ENCODE results near the gene CAP1.

DNA sequence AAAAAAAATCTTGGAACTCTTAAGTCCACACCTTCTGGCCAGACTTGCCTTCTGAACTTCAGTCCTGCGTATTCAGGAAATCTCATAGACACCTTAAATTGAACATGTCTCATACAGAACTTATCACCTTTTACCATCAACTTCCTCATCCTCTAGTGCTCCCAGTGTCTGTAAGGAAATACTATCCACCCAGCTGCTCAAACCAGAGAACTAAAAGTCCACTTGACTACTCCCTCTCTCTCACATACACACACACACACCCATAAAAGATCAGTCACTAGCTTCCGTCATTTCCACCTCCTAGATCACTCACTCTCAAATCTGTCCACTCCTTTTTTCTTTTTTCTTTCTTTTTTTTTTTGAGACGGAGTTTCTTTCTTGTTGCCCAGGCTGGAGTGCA is 10.9 kb upstream of the CAP1 start:
- no peak for TF ChIP-seq YY1 (IDR thresholded peaks at IDR 0.05; ENCODE audit: insufficient read depth, insufficient read length)
- no peak for TF ChIP-seq ZNF274 (IDR thresholded peaks at IDR 0.05; ENCODE audit: low read depth, low read length)

Measured in NT2/D1 (cell line).